IMR-90 (cell line): ENCODE results near the gene PLEKHG1. TPM values are rescaled to one million over a fixed set of nuclear protein-coding genes. Genes with fewer than 3 reads are reported as not detected.

ENCODE experiments used
- ATAC-seq: fragments of 200-7000 bp; cut with Tn5 transposase; 2 replicates; pipeline ENCODE4 v1.9.1; 2020; ENCODE audit warnings: low read depth, mild to moderate bottlenecking, moderate library complexity
- BruUV-seq: library from RNA; stranded (reverse); fragments of 400-500 nt; replicated peaks from 2 replicates; lab custom pipeline; 2021; lab: Mats Ljungman, UMichigan
- CTCF ChIA-PET: fragments of 300-600 bp; formaldehyde crosslinking; extraction: SDS; loops from one replicate; lab custom pipeline; 2021; ENCODE audit warnings: antibody characterized with exemption; lab: Yijun Ruan, JAX
- POLR2A ChIA-PET: fragments of 300-600 bp; sonication (Branson Sonifier 250); formaldehyde crosslinking; loops from one replicate; lab custom pipeline; 2022; ENCODE audit warnings: antibody characterized with exemption; ENCODE audit not compliant: unreplicated experiment; lab: Charles Lee
- DNase-seq: peaks from one replicate; pipeline ENCODE4 v3.0.0; 2013
- H2AFZ ChIP-seq: replicated peaks from 2 replicates; pipeline ENCODE3; 2013; ENCODE audit warnings: low read length, mild to moderate bottlenecking; ENCODE audit not compliant: poor library complexity
- H2AK5ac ChIP-seq: 2 replicates; pipeline ENCODE4 v1.6.1; 2013; ENCODE audit warnings: low read depth, low read length, inconsistent platforms
- H2AK9ac ChIP-seq: replicated peaks from 2 replicates; pipeline ENCODE3; 2013; ENCODE audit warnings: mild to moderate bottlenecking, low read depth, low read length, moderate library complexity; ENCODE audit not compliant: poor library complexity
- H2BK120ac ChIP-seq: 2 replicates; pipeline ENCODE4 v1.6.1; 2013; ENCODE audit warnings: low read depth, low read length, inconsistent platforms
- H2BK15ac ChIP-seq: 3 replicates; pipeline ENCODE4 v1.6.1; 2013; ENCODE audit warnings: low read depth, low read length, inconsistent platforms
- H2BK20ac ChIP-seq: 2 replicates; pipeline ENCODE4 v1.6.1; 2013; ENCODE audit warnings: low read depth, mild to moderate bottlenecking, inconsistent platforms, low read length, moderate library complexity
- H2BK5ac ChIP-seq: 2 replicates; pipeline ENCODE4 v1.6.1; 2013; ENCODE audit warnings: mild to moderate bottlenecking, low read depth, low read length, inconsistent platforms; ENCODE audit not compliant: poor library complexity, severe bottlenecking
- H3K14ac ChIP-seq: replicated peaks from 2 replicates; pipeline ENCODE4 v1.6.1; 2013; ENCODE audit warnings: low read depth, low read length, inconsistent platforms
- H3K18ac ChIP-seq: 2 replicates; pipeline ENCODE4 v1.6.1; 2013; ENCODE audit warnings: low read depth, low read length, control low read depth
- H3K23ac ChIP-seq: 2 replicates; pipeline ENCODE4 v1.6.1; 2013; ENCODE audit warnings: low read depth, low read length, inconsistent platforms
- H3K27ac ChIP-seq: 2 replicates; pipeline ENCODE4 v1.5.1; 2013; ENCODE audit warnings: mild to moderate bottlenecking, control low read depth, low read length; ENCODE audit not compliant: insufficient read depth
- H3K27me3 ChIP-seq: 2 replicates; pipeline ENCODE4 v1.6.1; 2013; ENCODE audit warnings: low read length; ENCODE audit not compliant: control insufficient read depth, insufficient read depth
- H3K36me3 ChIP-seq: 2 replicates; pipeline ENCODE4 v1.6.1; 2013; ENCODE audit warnings: low read length, mixed read lengths; ENCODE audit not compliant: control insufficient read depth, insufficient read depth
- H3K4ac ChIP-seq: 2 replicates; pipeline ENCODE4 v1.6.1; 2013; ENCODE audit warnings: low read depth, low read length, inconsistent platforms
- H3K4me1 ChIP-seq: 2 replicates; pipeline ENCODE4 v1.6.1; 2013; ENCODE audit warnings: low read length, mixed read lengths; ENCODE audit not compliant: control insufficient read depth, insufficient read depth
- H3K4me2 ChIP-seq: 2 replicates; pipeline ENCODE4 v1.6.1; 2013; ENCODE audit warnings: low read depth, mild to moderate bottlenecking, control low read depth, low read length, moderate library complexity
- H3K4me3 ChIP-seq: 2 replicates; pipeline ENCODE4 v1.5.1; 2013; ENCODE audit warnings: low read depth, mild to moderate bottlenecking, control low read depth, low read length, moderate library complexity; ENCODE audit not compliant: insufficient read depth
- H3K56ac ChIP-seq: 2 replicates; pipeline ENCODE4 v1.6.1; 2013; ENCODE audit warnings: low read length, inconsistent platforms; ENCODE audit not compliant: insufficient read depth; ENCODE audit errors: extremely low read depth
- H3K79me1 ChIP-seq, 2 experiments: 2 replicates each; pipeline ENCODE4 v1.6.1; 2013; ENCODE audit warnings: low read length in 2 of 2, inconsistent platforms in 1 of 2, low read depth in 1 of 2
- H3K9ac ChIP-seq: 2 replicates; pipeline ENCODE4 v1.6.1; 2013; ENCODE audit warnings: low read depth, low read length, control low read depth
- H3K9me1 ChIP-seq: 2 replicates; pipeline ENCODE4 v1.6.1; 2013; ENCODE audit warnings: low read length, inconsistent platforms; ENCODE audit not compliant: insufficient read depth
- H3K9me3 ChIP-seq: 2 replicates; pipeline ENCODE4 v1.6.1; 2013; ENCODE audit warnings: low read length; ENCODE audit not compliant: control insufficient read depth, insufficient read depth
- H4K20me1 ChIP-seq: 2 replicates; pipeline ENCODE4 v1.6.1; 2013; ENCODE audit warnings: low read length, inconsistent platforms; ENCODE audit not compliant: insufficient read depth
- H4K5ac ChIP-seq: 2 replicates; pipeline ENCODE4 v1.6.1; 2013; ENCODE audit warnings: mild to moderate bottlenecking, low read depth, low read length, control low read depth
- H4K8ac ChIP-seq, 2 experiments: 2 replicates each; pipeline ENCODE4 v1.6.1; 2013; ENCODE audit warnings: low read depth in 2 of 2, low read length in 2 of 2, control low read depth in 1 of 2, inconsistent platforms in 1 of 2
- H4K91ac ChIP-seq: 2 replicates; pipeline ENCODE4 v1.6.1; 2013; ENCODE audit warnings: low read depth, low read length, inconsistent platforms; ENCODE audit not compliant: insufficient read depth
- MAZ ChIP-seq: IDR thresholded peaks from 2 replicates; pipeline ENCODE4 v1.6.1; 2012; ENCODE audit warnings: low read depth, mild to moderate bottlenecking, low read length, improper control_type of control experiment, moderate library complexity, borderline replicate concordance
- MXI1 ChIP-seq: IDR thresholded peaks from 2 replicates; pipeline ENCODE4 v1.6.1; 2012; ENCODE audit warnings: low read depth, mild to moderate bottlenecking, low read length, moderate library complexity, borderline replicate concordance
- RFX5 ChIP-seq: IDR thresholded peaks from 2 replicates; pipeline ENCODE4 v1.8.0; 2012; ENCODE audit warnings: low read depth, mild to moderate bottlenecking, low read length, moderate library complexity
- WGBS, 2 experiments: methylation state at CpG; one replicate each; pipeline versions ENCODE4 v1.1.5 to v1.1.7; 2013; ENCODE audit warnings: missing lambda C conversion rate in 2 of 2; ENCODE audit not compliant: insufficient read length in 1 of 2; ENCODE audit errors: extremely low coverage in 2 of 2; 5-methylcytosine and 5-hydroxymethylcytosine counted together
- dilution Hi-C: fragments of 300-500 bp; cut with HindIII; formaldehyde crosslinking; loops from one replicate; pipeline ENCODE4 v1.14.3; 2018; ENCODE audit warnings: low sequenced_read_pairs; ENCODE audit not compliant: unreplicated experiment
- in situ Hi-C: fragments of 300-500 bp; cut with MboI; formaldehyde crosslinking; loops from 3 replicates; pipeline ENCODE4 v1.14.3; 2019; ENCODE audit warnings: low sequenced_read_pairs, inconsistent platforms, mixed read lengths
- intact Hi-C: fragments of 100-400 bp; cut with micrococcal nuclease; formaldehyde crosslinking; loops from 2 replicates; pipeline ENCODE4 v1.10.0; 2022
- polyA plus RNA-seq, 3 experiments: library from polyadenylated mRNA; depleted of rRNA; stranded (reverse); fragments of >200 nt; gene quantifications; 2 replicates each; pipeline ENCODE4 v1.2.3, GENCODE V29; 2012; ENCODE audit warnings: low replicate concordance in 1 of 3
- total RNA-seq: library from RNA; depleted of rRNA; stranded (reverse); fragments of >200 nt; gene quantifications from 2 replicates; pipeline ENCODE4 v1.2.3, GENCODE V29; 2012

Gene PLEKHG1
- total and polyA plus RNA-seq, 2 of the 4 experiments (the other 2 are of a cell fraction) = 0.09 to 0.36 TPM

DNA sequence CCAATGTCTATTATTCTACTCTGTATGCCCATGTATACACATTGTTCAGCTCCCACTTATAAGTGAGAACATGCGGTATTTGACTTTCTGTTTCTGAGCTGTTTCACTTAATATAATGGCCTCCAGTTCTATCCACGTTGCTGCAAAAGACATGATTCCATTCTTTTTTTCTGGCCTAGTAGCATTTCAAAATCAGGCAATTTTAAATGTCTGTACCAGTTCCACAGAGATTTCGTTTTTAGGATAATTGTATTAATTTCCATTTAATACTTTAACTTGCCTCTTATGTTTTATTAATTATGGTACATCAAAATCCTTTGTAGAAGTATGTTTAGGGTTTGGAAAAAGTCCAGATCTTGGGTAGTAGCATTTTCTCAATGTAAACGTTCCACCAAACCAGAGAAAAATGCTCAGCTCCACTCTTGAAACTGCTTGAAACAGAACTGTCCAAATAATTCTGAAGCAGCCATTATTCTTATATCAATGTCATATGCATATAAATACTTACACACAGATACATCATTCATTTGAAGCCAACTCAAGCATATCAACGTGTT lies 42.6 kb upstream of the PLEKHG1 start:
- no peak overlapping the region for H3K4ac ChIP-seq
- H2BK120ac ChIP-seq = no peak overlapping the region
- H4K5ac ChIP-seq = no peak overlapping the region
- 100% methylated on average over 1 of the region's 5 CpGs; no CpG with 5 or more reads in 1 of the 2 experiments for WGBS, 2 experiments
- H3K27ac ChIP-seq = no peak overlapping the region
- no peak for DNase-seq
- H4K8ac ChIP-seq = no peak overlapping the region
- no peak overlapping the region for H3K9ac ChIP-seq
- ATAC-seq = no peak
- TF ChIP-seq MAZ = no peak
- no peak for TF ChIP-seq MXI1
- no peak for TF ChIP-seq RFX5
- H3K27me3 ChIP-seq = no peaks in the 10 kb centered on the region; the same call in 1 of the 2 replicates
- no peaks in the 10 kb centered on the region for H3K79me1 ChIP-seq
- H3K23ac ChIP-seq = no peak overlapping the region
- intact Hi-C loops (no loop called here), dilution Hi-C loops (no loop called here), in situ Hi-C loops (no loop called here)
- no peaks in the 10 kb centered on the region for H3K36me3 ChIP-seq
- H2AK5ac ChIP-seq = no peak overlapping the region
- ChIA-PET CTCF (no interaction called here), POLR2A (no interaction called here)
- no peak overlapping the region for H2BK20ac ChIP-seq
- no peak overlapping the region for H3K56ac ChIP-seq
- no TSS peak for BruUV-seq
- no peak overlapping the region for H2AFZ ChIP-seq
- H3K9me3 ChIP-seq = no peaks in the 10 kb centered on the region
- H2AK9ac ChIP-seq = no peak overlapping the region
- H3K18ac ChIP-seq = no peak overlapping the region
- no peaks in the 10 kb centered on the region for H4K20me1 ChIP-seq
- no peak overlapping the region for H4K91ac ChIP-seq
- no peak overlapping the region for H3K4me3 ChIP-seq
- no peak overlapping the region for H3K4me2 ChIP-seq
- H3K4me1 ChIP-seq = no peaks in the 10 kb centered on the region
- H3K14ac ChIP-seq = no peak overlapping the region
- no peak overlapping the region for H2BK15ac ChIP-seq
- H2BK5ac ChIP-seq = no peak overlapping the region
- no peaks in the 10 kb centered on the region for H3K9me1 ChIP-seq
